HepG2 (cell line): ENCODE measurements around the gene NCOA3. TPM values are rescaled to one million over a fixed set of nuclear protein-coding genes. Genes with fewer than 3 reads are reported as not detected.
"Not testable (repeated sequence)": the region's sequence is repeated elsewhere in the genome, so short reads cannot be mapped to it uniquely, and the experiment has no call there.

Source experiments
- ATAC-seq: fragments of 200-7000 bp; cut with Tn5 transposase; 3 replicates; pipeline ENCODE4 v1.9.1; 2020; ENCODE audit warnings: mild to moderate bottlenecking, moderate library complexity
- BruUV-seq: library from RNA; stranded (reverse); fragments of 400-500 nt; replicated peaks from 2 replicates; lab custom pipeline; 2021; lab: Mats Ljungman, UMichigan
- CTCF ChIA-PET: fragments of 300-600 bp; formaldehyde crosslinking; extraction: SDS; loops from one replicate; lab custom pipeline; 2021; ENCODE audit warnings: low total read pairs, inconsistent platforms, low intra/inter-chr PET ratio; lab: Yijun Ruan, JAX
- POLR2A ChIA-PET: fragments of 350-600 bp; sonication (Branson Sonifier 250); formaldehyde crosslinking; loops from one replicate; lab custom pipeline; 2020; ENCODE audit warnings: antibody characterized with exemption, inconsistent platforms; lab: Yijun Ruan, JAX
- DNase-seq: peaks from one replicate; pipeline ENCODE4 v3.0.0-alpha.2; 2015; ENCODE audit warnings: low spot score
- FAIRE-seq: peaks from 3 replicates; lab custom pipeline; 2011; peaks lifted over from hg19 to GRCh38; lab: Jason Lieb, UNC
- H2AFZ ChIP-seq: one replicate; pipeline ENCODE4 v1.6.1; 2011; ENCODE audit warnings: low read length, inconsistent platforms
- H3K27ac ChIP-seq: fragments of 300-600 bp; 3 replicates; pipeline ENCODE4 v1.8.0; 2011; ENCODE audit warnings: mixed run types, mild to moderate bottlenecking, mixed read lengths, low read length, inconsistent platforms; ENCODE audit not compliant: insufficient read depth; ENCODE audit errors: extremely low read length
- H3K27me3 ChIP-seq, 2 experiments: fragments of 200-600 bp in 1 of 2; 2 replicates in 1 of 2; 3 replicates in 1 of 2; pipeline versions ENCODE4 v1.6.0 to v1.8.0; 2011; ENCODE audit warnings: low read length in 2 of 2, mild to moderate bottlenecking in 2 of 2, moderate library complexity in 2 of 2, inconsistent platforms in 1 of 2; ENCODE audit not compliant: insufficient read depth in 2 of 2, control insufficient read depth in 1 of 2
- H3K36me3 ChIP-seq, 2 experiments: fragments of 200-600 bp in 1 of 2; replicated peaks in 1 of 2; 2 replicates in 1 of 2; 3 replicates in 1 of 2; pipeline versions ENCODE4 v1.5.1 to v1.8.0; 2011; ENCODE audit warnings: low read length in 2 of 2, inconsistent platforms in 1 of 2; ENCODE audit not compliant: insufficient read depth in 2 of 2, control insufficient read depth in 1 of 2
- H3K4me1 ChIP-seq: 2 replicates; pipeline ENCODE4 v1.5.1; 2012; ENCODE audit warnings: low read length, inconsistent platforms; ENCODE audit not compliant: insufficient read depth
- H3K4me2 ChIP-seq: 2 replicates; pipeline ENCODE4 v1.6.0; 2011; ENCODE audit warnings: low read depth, low read length, inconsistent platforms
- H3K4me3 ChIP-seq, 3 experiments: fragments of 200-600 bp in 1 of 3; sonication (generic), shearing (Covaris generic) in 1 of 3; replicated peaks in 1 of 3; 2 replicates each; pipeline ENCODE4 v1.5.1; 2011 to 2016; ENCODE audit warnings: low read length in 3 of 3, inconsistent platforms in 2 of 3, low read depth in 2 of 3, mild to moderate bottlenecking in 2 of 3, control low read depth in 1 of 3, mixed read lengths in 1 of 3; ENCODE audit not compliant: insufficient read depth in 1 of 3
- H3K79me2 ChIP-seq: one replicate; pipeline ENCODE4 v1.6.1; 2011; ENCODE audit warnings: low read length, inconsistent platforms; ENCODE audit not compliant: insufficient read depth
- H3K9ac ChIP-seq: 2 replicates; pipeline ENCODE4 v1.6.0; 2011; ENCODE audit warnings: mild to moderate bottlenecking, low read depth, low read length, inconsistent platforms; ENCODE audit not compliant: insufficient read depth
- H3K9me3 ChIP-seq: 2 replicates; pipeline ENCODE4 v1.5.1; 2012; ENCODE audit warnings: mild to moderate bottlenecking, low read length
- H4K20me1 ChIP-seq: 2 replicates; pipeline ENCODE4 v1.6.0; 2011; ENCODE audit warnings: inconsistent platforms, mild to moderate bottlenecking, low read length, moderate library complexity; ENCODE audit not compliant: insufficient read depth
- ZMYM2 ChIP-seq: sonication (generic); formaldehyde crosslinking; IDR thresholded peaks from 2 replicates; pipeline ENCODE4 v1.8.0; 2022; ENCODE audit warnings: mild to moderate bottlenecking, missing genetic modification reagents
- ZNF264 ChIP-seq: sonication (generic); formaldehyde crosslinking; IDR thresholded peaks from 2 replicates; pipeline ENCODE4 v1.4.0; 2020; ENCODE audit warnings: missing genetic modification reagents
- ZNF501 ChIP-seq: sonication (generic); formaldehyde crosslinking; IDR thresholded peaks from 2 replicates; pipeline ENCODE4 v1.5.1; 2020; ENCODE audit warnings: mild to moderate bottlenecking, moderate library complexity, missing genetic modification reagents
- ZNF704 ChIP-seq: sonication (generic); formaldehyde crosslinking; IDR thresholded peaks from 2 replicates; pipeline ENCODE4 v1.8.1; 2023; ENCODE audit warnings: mild to moderate bottlenecking, inconsistent platforms, moderate library complexity, missing genetic modification reagents, borderline replicate concordance
- ZNF800 ChIP-seq: sonication (generic); formaldehyde crosslinking; IDR thresholded peaks from 2 replicates; pipeline ENCODE4 v1.4.0; 2020; ENCODE audit warnings: missing genetic modification reagents
- WGBS: methylation state at CpG from one replicate; pipeline ENCODE4 v1.1.6; 2017; ENCODE audit warnings: low lambda C conversion rate; 5-methylcytosine and 5-hydroxymethylcytosine counted together
- in situ Hi-C: cut with HindIII; loops from 2 replicates; pipeline ENCODE4 v1.10.0; 2017; ENCODE audit warnings: low pct_unique_long_range_greater_than_20kb; ENCODE audit not compliant: extremely low pct_ligation_motif_present
- intact Hi-C: fragments of 100-400 bp; cut with micrococcal nuclease; formaldehyde crosslinking; loops from one replicate; pipeline ENCODE4 v1.10.0; 2022; ENCODE audit not compliant: unreplicated experiment
- polyA plus RNA-seq, 8 experiments: library from polyadenylated mRNA; depleted of rRNA in 3 of 8; stranded (reverse) in 7 of 8; unstranded in 1 of 8; fragments of >200 nt; fragmentation: Illumina TruSeq in 4 of 8; extraction: Trizol in 4 of 8; gene quantifications; 2 replicates each; pipeline versions ENCODE4 v1.2.1 to v1.2.3, GENCODE V29; 2011 to 2016; ENCODE audit warnings: low read depth in 4 of 8, missing spikeins in 1 of 8, mixed read lengths in 1 of 8; ENCODE audit not compliant: insufficient read depth in 1 of 8
- total RNA-seq, 5 experiments: library from RNA; depleted of rRNA; stranded (reverse); fragments of >200 nt; fragmentation: Illumina TruSeq; extraction: Trizol; gene quantifications; 2 replicates each; pipeline ENCODE4 v1.2.3, GENCODE V29; 2016; ENCODE audit warnings: low read depth in 1 of 5
- TF ChIP-seq, protein P1 (sequence below): sonication (generic); formaldehyde crosslinking; IDR thresholded peaks from 2 replicates; pipeline ENCODE4 v1.4.0; 2020; ENCODE audit warnings: mild to moderate bottlenecking, missing genetic modification reagents

The NCOA3 gene
- total and polyA plus RNA-seq, 2 of the 13 experiments (the other 11 are each of a cell fraction or from before 2014, with no cell fraction given) = 35.0 to 56.8 TPM

DNA sequence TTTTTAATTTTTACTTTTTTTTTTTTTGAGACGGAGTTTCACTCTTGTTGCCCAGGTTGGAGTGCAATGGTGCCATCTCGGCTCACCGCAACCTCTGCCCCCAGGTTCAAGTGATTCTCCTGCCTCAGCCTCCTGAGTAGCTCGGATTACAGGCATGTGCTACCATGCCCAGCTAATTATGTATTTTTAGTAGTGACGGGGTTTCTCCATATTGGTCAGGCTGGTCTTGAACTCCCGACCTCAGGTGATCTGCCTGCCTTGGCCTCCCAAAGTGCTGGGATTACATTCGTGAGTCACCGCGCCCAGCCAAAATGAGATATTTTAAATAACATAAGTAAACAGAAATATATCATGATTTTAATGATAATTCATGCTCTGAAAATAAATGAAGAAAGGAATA, 1.6 kb upstream of the NCOA3 start:
- H3K4me2 ChIP-seq = peak overlapping the region; percentile 96
- 98% methylated on average over 9 of the region's 9 CpGs for WGBS
- H3K4me1 ChIP-seq = peaks cover 48% of the 10 kb centered on the region
- H3K36me3 ChIP-seq, BruUV-seq, in situ Hi-C loops, FAIRE-seq, ATAC-seq, H3K9ac ChIP-seq, H3K27me3 ChIP-seq, DNase-seq, CTCF ChIA-PET, H3K9me3 ChIP-seq, H3K27ac ChIP-seq, H2AFZ ChIP-seq: not testable (repeated sequence)
- intact Hi-C loops = loop anchor here (5.0 kb wide), 2 partner anchors 77 to 118 kb away; no protein-coding TSS in a partner anchor
- peak overlapping the region in 1 of 3 experiments; percentile 100; a peak in 2 of 6 replicates for H3K4me3 ChIP-seq
- H3K79me2 ChIP-seq = peaks cover 44% of the 10 kb centered on the region
- POLR2A ChIA-PET = interaction anchor here (0.8 to 4.5 kb wide), 3 partner anchors 46 to 141 kb away, joined by 3 to 76 read pairs (median 10); no protein-coding TSS in a partner anchor
- TF ChIP-seq ZNF704 (CRISPR knock-in tag) (0 out of 2 replicates have a peak, but pooled peaks have one; percentile 31), ZNF501 (0 out of 2 replicates have a peak, but pooled peaks have one; percentile 47), ZNF800 (CRISPR knock-in tag) (0 out of 2 replicates have a peak, but pooled peaks have one; percentile 34), ZNF264 (CRISPR knock-in tag) (0 out of 2 replicates have a peak, but pooled peaks have one; percentile 3), ZMYM2 (CRISPR knock-in tag) (peak; percentile 51; the same call in 1 of the 2 replicates)
- TF ChIP-seq, protein P1, sequence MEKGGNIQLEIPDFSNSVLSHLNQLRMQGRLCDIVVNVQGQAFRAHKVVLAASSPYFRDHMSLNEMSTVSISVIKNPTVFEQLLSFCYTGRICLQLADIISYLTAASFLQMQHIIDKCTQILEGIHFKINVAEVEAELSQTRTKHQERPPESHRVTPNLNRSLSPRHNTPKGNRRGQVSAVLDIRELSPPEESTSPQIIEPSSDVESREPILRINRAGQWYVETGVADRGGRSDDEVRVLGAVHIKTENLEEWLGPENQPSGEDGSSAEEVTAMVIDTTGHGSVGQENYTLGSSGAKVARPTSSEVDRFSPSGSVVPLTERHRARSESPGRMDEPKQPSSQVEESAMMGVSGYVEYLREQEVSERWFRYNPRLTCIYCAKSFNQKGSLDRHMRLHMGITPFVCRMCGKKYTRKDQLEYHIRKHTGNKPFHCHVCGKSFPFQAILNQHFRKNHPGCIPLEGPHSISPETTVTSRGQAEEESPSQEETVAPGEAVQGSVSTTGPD (CRISPR knock-in tag) = 0 out of 2 replicates have a peak, but pooled peaks have one; percentile 42
- peaks cover 13% of the 10 kb centered on the region for H4K20me1 ChIP-seq
